Stimulated activated CD8-positive, alpha-beta memory T cell treated with anti-CD3 and anti-CD28 coated beads, Interleukin-15, amount 100 ng/mL, for 4 hours (primary cell): ENCODE data around the gene CCDC167.
"Not testable (repeated sequence)": the region's sequence is repeated elsewhere in the genome, so short reads cannot be mapped to it uniquely, and the experiment has no call there.

ENCODE experiments used
- DNase-seq, 2 donors: peaks; one replicate each; pipeline ENCODE4 v3.0.0-alpha.2; 2020; ENCODE audit warnings: low read depth in 2 of 2

Gene CCDC167

DNA sequence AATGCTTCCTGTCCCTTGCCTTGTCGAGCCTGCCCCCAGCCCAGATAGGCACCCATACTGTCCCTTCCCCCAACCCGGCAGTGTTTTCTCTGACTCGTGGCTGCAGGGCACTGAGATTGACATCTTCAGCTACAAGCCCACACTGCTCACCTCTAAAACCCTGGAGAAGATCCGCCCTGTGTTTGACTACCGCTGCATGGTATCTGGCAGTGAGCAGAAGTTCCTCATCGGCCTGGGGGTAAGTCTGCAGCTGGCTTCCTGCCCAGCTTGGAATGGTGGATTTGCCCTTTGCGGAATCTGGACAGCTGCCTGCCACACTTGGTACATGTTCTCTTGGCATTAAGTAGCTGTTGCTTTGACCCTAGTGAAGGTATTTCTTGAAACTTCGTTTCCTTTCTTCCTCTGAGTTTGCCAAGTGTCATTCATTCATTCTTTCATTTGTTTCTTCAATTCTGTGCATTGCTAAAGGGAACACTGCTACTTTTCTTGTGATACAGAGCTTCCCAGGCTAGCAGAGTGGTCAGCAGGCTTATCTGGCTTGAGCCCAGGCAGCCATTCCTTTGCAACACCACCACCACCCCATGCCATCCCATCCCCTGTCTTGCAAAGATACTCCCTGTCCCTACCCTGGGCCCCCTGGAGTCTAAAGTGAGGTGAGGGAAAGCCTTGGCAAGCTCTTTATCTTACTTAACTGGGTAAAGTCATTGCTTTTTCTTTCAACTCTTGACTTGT is 26.2 kb downstream of the CCDC167 start:
- DNase-seq = no peak

DNA sequence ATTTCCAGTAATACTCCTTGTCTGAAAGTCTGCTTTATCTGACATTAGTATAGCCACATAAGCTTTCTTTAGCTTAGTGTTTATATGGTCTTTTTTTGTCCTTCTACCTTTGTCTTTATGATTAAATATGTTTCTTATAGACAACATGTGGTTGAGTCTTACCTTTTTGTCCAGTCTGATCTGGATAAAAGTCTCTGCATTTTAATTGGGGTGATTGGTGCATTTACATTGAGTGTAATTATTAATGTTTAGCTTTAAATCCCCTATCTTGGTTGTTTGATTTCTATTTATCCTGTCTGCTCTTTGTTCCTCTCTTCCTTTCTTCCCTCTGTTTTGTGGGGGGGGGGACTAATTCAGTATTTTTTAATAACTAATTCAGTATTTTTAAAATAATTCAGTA is 32.0 kb downstream of the CCDC167 start:
- DNase-seq = no peak

- DNase-seq = no peak
Observed at GRCh38 chr6:37463110-37463509, 36.6 kb downstream of the CCDC167 start.

DNA sequence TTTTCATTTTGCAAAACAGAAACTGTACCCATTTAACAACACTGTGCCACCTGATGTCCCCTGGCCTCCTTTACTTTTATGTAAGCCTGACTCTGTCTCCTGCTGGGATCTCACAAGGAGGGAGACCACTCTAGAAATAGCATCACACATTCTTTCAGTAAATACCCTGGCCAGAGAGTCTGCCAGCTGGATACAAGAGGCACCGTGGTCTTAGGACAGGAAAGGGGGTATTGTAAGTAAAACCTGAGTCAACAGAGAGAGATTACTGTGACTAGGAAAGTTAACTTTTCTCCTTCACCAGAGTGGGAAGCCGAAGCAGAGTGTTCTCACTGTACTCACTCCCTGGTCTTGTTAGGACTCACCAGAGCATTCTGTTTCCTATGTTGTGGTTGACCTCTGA is 38.9 kb downstream of the CCDC167 start:
- DNase-seq = no peak

DNA sequence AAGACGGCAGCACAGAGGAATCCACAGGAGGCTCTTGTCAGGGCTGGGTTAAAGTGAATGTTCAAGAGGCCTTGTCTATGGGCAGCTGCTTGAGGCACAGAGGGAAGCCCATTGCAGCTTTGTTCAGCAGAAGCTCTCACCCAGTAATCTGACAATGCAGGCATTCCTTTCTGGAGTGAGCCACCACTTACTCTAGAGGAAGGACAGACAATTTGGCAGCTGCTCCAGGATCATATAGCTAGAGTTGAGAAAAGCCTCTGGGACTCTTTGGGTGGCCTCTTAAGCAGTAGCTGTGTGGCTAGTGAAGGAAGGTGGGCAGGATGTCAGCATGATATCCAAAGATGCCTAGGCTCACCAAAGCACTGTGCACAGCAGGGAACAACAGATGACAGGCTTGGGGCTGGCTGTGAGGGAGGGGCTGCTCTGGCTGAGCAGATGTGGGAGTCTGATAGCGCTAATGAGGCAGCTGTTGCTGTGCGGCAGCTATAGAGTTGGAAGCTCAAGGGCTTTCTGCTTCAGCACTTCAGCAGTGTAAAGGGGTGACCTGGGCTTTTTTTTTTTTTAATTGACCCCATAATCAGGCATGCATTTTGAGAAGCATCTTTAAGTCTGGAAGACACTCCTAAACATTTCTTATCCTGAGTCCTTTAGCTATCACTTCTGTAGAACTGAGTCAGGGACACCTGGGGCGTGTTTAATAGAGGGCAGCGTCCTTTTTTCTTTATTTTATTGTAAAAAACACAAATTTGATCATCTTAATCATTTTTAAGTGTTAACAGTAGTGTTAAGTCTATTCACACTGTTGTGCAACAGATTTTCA is 39.5 kb downstream of the CCDC167 start:
- no peak for DNase-seq

- DNase-seq = no peak
Observed at GRCh38 chr6:37456816-37457560, 42.7 kb downstream of the CCDC167 start.

GRCh38 chr6:37456126-37456525 is 43.6 kb downstream of the CCDC167 start:
- DNase-seq = no peak

DNA sequence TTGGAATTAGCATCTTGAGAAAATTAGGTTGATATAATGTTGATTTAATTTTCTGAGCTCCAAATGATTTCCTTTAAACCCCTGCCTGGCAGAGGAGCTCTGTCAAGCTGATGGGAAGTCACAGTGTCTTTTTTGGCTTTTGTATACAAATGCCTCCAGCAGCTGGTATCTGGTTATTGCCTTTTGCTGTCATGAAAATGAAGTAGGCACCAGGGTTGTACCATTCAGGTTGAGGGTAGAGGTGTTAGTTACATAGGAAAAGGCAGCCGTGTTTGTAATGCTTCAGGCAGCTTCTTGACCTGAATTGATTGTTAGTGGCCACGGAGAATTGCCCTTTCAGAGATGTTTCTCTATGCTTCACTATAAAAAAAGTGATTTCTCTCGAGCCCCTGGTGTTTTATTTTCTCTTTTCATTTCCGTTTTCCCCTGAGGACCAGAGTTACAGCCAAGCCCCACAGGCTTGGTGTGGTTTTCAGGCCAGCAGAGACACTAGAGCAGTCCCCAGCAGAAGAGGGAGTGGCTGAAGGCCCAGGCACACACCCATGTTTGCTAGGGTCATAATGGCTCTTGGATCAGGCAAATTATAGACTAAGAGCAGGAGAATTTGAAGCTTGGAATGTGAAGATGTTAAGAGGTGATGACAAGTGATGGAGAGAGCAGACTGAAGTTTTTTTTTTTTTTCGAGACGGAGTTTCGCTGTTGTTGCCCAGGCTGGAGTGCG is 45.1 kb downstream of the CCDC167 start:
- no peak for DNase-seq

GRCh38 chr6:37452522-37452921 is 47.2 kb downstream of the CCDC167 start:
- DNase-seq = no peak

DNA sequence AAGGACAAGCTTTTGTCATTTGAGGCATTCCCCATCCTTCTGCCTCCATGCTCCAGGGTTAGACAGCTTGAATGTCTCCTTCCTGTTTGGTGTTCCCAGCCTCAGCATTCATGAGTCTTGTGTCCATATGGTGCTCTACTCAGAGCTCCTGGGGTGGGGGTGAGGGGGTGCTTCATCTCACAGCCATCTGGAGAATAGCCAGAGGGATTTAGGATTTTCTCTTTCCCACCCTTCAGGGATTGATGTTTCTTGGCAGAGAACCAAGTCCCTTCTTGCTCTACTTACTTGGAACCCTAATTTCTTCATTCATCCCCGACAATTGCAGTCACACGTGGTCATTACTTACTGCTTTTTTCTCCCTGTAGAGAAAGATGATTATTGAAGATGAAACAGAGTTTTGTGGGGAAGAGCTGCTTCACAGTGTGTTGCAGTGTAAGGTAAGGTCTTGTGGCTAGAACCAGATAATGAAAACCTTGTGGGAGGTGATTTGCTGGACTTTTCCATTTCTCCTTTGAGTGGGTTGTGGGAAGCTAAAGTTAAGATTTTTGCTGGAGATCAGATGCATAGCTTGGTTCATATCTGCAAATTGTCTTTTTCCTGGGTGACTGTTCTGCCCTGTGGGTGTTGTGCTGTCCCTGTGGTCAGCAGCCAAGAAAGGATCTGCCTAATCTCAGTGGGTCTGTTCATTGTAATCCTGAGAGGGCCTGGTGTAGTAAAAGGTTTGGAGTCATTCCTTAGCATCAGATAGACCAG is 48.1 kb downstream of the CCDC167 start:
- no peak for DNase-seq

DNA sequence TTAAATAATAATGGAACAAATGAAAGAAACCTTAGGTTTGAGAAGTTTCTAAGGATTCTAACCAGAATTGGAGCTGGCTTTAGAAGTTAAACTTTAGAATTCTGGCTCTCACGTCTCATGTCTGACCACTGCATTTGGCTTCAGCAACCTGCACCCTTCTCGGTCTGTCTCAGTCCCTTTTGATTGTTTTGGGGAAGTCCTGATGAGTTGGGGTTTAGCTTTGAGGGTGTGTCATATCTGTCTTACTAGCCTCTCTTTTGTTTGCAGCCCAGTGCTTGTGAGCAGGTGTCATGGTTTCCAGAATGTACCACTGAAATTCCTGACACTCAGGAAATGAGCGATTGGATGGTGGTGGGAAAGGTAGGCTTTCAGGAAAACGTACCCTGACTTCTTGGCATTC is 49.7 kb downstream of the CCDC167 start:
- no peak for DNase-seq

DNA sequence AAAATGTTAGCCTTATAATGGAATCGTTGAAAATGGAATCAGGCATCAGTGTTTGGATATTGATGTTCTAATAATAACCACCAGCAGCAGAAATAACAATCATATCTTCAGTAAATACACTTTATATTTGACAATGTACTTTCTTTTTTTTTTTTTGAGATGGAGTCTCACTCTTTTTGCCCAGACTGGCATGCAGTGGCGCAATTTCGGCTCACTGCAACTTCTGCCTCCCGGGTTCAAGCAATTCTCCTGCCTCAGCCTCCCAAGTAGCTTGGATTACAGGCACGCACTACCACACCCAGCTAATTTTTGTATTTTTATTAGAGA is 56.5 kb downstream of the CCDC167 start:
- DNase-seq = not testable (repeated sequence)

DNA sequence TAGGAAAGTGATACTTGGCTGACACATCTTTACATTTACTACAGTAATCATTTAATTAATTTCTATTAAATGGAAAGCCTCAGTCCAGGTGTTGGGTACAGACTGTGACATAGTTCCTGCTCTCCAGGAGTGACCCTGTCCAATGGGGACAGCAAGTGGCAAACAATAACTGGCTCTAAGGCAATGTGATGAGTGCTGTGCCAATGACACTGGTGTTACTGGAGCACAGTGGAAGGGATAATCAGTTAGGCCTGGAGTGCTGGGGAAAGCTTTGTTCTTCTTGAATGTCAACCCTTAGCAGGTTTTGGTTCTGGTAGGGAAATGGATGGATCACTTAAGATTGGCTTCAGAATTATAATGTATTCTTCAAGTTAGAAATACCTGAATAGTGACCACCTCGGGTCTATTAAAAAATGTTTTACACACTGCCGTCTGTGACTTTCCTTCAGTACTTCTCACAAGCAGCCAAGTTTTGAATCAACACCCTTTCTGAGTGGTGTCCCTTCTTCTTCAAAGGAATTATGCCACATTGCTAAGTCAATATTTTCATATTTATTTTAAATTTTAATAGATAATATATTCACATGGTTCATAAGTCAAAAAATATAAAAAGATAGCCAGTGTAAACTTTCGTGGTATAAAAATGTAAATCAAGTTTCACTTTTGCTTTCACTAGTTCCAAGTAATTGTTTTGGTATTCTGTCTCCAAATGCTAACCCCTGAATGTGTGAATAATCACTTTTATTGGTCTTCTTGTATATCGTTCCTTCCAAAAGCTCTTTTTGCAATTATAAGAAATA is 57.1 kb downstream of the CCDC167 start:
- DNase-seq = no peak

- no peak for DNase-seq
Observed at GRCh38 chr6:37441651-37442050, 58.0 kb downstream of the CCDC167 start.

- DNase-seq = no peak
Observed at GRCh38 chr6:37438930-37439329, 60.8 kb downstream of the CCDC167 start.

DNA sequence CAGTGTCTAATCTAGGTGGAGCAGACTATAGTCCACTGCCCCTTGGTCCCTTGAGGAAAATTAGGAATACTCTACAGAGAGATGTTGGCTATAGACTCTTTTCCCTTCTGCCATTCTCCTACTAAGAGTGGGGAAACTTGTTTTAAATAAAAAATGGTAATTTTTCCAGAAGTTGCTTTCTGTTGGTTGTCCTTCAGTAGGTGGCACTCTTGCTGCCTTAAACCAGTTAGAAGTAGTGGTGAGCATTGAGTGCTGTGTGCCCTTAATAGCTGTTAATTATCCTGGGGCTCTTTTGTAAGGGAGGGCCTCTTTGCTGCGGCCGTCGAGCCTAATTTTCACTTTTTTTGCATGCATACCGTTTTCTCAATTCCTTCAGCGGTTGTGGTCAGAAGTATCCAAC is 63.9 kb downstream of the CCDC167 start:
- no peak for DNase-seq

DNA sequence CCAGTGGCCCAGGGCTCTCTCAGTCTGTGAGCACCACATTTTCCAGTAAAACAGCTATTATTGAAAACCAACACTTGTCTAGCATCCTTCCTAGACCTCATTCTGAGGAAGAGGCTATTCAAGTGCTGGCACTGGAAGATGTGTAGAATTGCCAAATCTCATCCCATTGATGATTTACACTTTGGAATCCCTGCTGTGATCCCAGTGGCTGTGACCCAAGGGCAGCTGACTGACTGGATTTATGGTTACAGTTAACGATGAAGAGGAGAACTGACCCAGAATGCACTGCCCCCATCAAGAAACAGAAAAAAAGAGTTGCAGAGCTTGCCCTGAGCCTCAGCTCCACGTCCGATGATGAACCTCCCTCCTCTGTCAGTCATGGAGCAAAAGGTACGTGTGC is 64.3 kb downstream of the CCDC167 start:
- DNase-seq = no peak

DNA sequence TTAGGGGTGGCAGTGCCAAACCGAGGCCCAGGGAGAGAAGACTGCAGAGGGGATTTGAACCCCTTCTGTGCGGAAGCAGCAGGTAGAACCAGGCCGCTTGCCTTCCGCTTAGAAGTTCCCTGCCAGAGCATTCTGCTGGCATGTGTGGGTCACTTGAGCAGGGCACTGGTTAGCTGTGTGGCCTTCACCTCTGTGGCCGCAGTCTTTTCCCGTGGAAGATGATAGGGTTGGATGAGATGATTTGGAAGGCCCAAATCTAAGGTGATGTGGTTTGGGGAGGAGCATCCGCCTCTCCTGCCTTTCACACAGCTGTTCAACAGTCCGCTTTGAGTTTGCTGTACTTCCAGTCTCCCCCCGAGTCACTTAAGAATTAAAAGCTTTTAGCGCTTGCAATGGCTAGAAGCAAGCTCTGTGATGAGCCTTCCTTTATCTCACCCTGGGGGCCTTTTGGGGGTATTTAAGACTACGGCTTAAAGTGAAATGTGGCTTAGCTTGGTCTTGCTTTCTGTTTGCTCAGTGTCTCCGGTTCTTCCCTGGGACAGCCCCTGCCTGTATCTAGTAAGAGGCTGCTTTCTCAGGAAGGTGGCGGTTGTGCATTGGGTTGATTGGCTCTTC is 65.9 kb downstream of the CCDC167 start:
- peak in 1 of 2 donors; percentile 10 for DNase-seq
